PC-3 (cell line): ENCODE data around the gene RBBP4. TPM values are rescaled to one million over a fixed set of nuclear protein-coding genes. Genes with fewer than 3 reads are reported as not detected.

Experiments
- ATAC-seq: fragments of 200-7000 bp; cut with Tn5 transposase; 2 replicates; pipeline ENCODE4 v1.9.1; 2020; ENCODE audit warnings: mild to moderate bottlenecking, moderate library complexity
- BruUV-seq: library from RNA; stranded (reverse); fragments of 400-500 nt; replicated peaks from 2 replicates; lab custom pipeline; 2021; lab: Mats Ljungman, UMichigan
- CTCF ChIA-PET: fragments of 300-600 bp; sonication (Branson Sonifier 250); formaldehyde crosslinking; loops from one replicate; lab custom pipeline; 2022; ENCODE audit warnings: antibody characterized with exemption; lab: Charles Lee
- POLR2A ChIA-PET: fragments of 300-600 bp; sonication (Branson Sonifier 250); formaldehyde crosslinking; loops from one replicate; lab custom pipeline; 2022; ENCODE audit warnings: antibody characterized with exemption; ENCODE audit not compliant: unreplicated experiment; lab: Charles Lee
- DNase-seq: peaks from one replicate; pipeline ENCODE4 v3.0.0-alpha.2; 2015
- H2AFZ ChIP-seq: fragments of 300-600 bp; sonication (generic); 2 replicates; pipeline ENCODE4 v1.6.0; 2016; ENCODE audit warnings: antibody characterized with exemption, low read length
- H3F3A ChIP-seq: fragments of 300-600 bp; sonication (generic); one replicate; pipeline ENCODE4 v1.6.0; 2017; ENCODE audit warnings: antibody characterized with exemption, low read length, control low read depth, mild to moderate bottlenecking; ENCODE audit not compliant: unreplicated experiment
- H3K27ac ChIP-seq: fragments of 300-600 bp; sonication (generic); 2 replicates; pipeline ENCODE4 v1.5.1; 2016; ENCODE audit warnings: mild to moderate bottlenecking, low read length
- H3K27me3 ChIP-seq: fragments of 300-600 bp; sonication (generic); 2 replicates; pipeline ENCODE4 v1.6.1; 2016; ENCODE audit warnings: low read length, mixed read lengths
- H3K36me3 ChIP-seq: fragments of 300-600 bp; sonication (generic); 2 replicates; pipeline ENCODE4 v1.6.1; 2016; ENCODE audit warnings: low read depth, mixed run types, low read length, mixed read lengths
- H3K4me1 ChIP-seq: fragments of 300-600 bp; sonication (generic); 2 replicates; pipeline ENCODE4 v1.5.1; 2016; ENCODE audit warnings: low read length; ENCODE audit not compliant: insufficient read depth
- H3K4me2 ChIP-seq: fragments of 300-600 bp; sonication (generic); 2 replicates; pipeline ENCODE4 v1.6.0; 2016; ENCODE audit warnings: low read length
- H3K4me3 ChIP-seq: fragments of 300-600 bp; sonication (generic); 2 replicates; pipeline ENCODE4 v1.5.1; 2016; ENCODE audit warnings: mild to moderate bottlenecking, low read length, mixed read lengths
- H3K79me2 ChIP-seq: fragments of 300-600 bp; sonication (generic); 2 replicates; pipeline ENCODE4 v1.6.1; 2017; ENCODE audit warnings: low read length, mixed read lengths
- H3K9ac ChIP-seq: fragments of 300-600 bp; sonication (generic); 2 replicates; pipeline ENCODE4 v1.6.0; 2016; ENCODE audit warnings: mild to moderate bottlenecking, low read length
- H3K9me2 ChIP-seq: fragments of 300-600 bp; sonication (generic); replicated peaks from 2 replicates; pipeline ENCODE4 v1.6.1; 2016; ENCODE audit warnings: mixed run types, low read length, mixed read lengths
- H3K9me3 ChIP-seq: fragments of 300-600 bp; sonication (generic); 2 replicates; pipeline ENCODE4 v1.6.1; 2016; ENCODE audit warnings: low read length, mixed read lengths
- H4K20me1 ChIP-seq: fragments of 300-600 bp; sonication (generic); 2 replicates; pipeline ENCODE4 v1.6.1; 2016; ENCODE audit warnings: low read length, mixed read lengths
- EZH2 ChIP-seq: fragments of 300-600 bp; sonication (generic); IDR thresholded peaks from one replicate; pipeline ENCODE4 v1.6.1; 2017; ENCODE audit warnings: antibody characterized with exemption, mild to moderate bottlenecking, low read length; ENCODE audit not compliant: unreplicated experiment
- EZH2phosphoT487 ChIP-seq: fragments of 300-600 bp; sonication (generic); IDR thresholded peaks from 2 replicates; pipeline ENCODE4 v1.6.1; 2018; ENCODE audit warnings: mild to moderate bottlenecking, antibody characterized with exemption, low read length, borderline replicate concordance
- intact Hi-C: fragments of 100-400 bp; cut with micrococcal nuclease; formaldehyde crosslinking; loops from 2 replicates; pipeline ENCODE4 v1.9.0; 2023
- total RNA-seq: library from RNA; depleted of rRNA; stranded (reverse); fragments of >200 nt; gene quantifications from 2 replicates; pipeline ENCODE4 v1.2.3, GENCODE V29; 2014
- TF ChIP-seq, protein P1 (sequence below): fragments of 300-600 bp; sonication (generic); conservative IDR thresholded peaks from 2 replicates; pipeline ENCODE4 v1.5.1; 2017; ENCODE audit warnings: antibody characterized with exemption, low read depth, mild to moderate bottlenecking, low read length

Gene RBBP4
- total RNA-seq, 1 experiment from 2014 or later = 201 TPM

DNA sequence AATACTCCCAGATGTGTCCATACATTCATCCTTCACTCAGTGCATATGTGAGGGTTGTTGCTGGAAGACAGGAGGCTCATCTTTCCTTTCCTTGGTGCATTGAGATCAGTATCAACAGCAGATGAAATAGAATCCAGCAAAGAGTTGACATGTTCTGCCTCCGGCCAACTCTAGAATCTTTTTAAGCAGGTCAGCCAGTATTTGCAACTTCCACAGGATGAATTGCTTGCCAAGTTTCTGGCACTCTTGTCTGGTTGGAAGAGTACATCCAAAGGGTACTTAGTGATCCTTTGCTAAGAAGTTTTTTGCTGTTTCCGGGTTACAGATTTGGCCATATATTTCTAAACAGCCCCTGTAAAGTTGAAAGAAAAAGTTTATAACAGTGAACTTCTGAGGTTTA lies 30.5 kb downstream of the RBBP4 start:
- H3K9me2 ChIP-seq = no peaks in the 10 kb centered on the region
- BruUV-seq = no TSS peak
- H3K27me3 ChIP-seq = no peaks in the 10 kb centered on the region
- H3K36me3 ChIP-seq = peaks cover 68% of the 10 kb centered on the region
- DNase-seq = no peak
- H3K27ac ChIP-seq = no peak overlapping the region
- no peaks in the 10 kb centered on the region for H3K4me1 ChIP-seq
- no peak overlapping the region for H3K4me3 ChIP-seq
- peaks cover 8% of the 10 kb centered on the region for H3F3A ChIP-seq
- no peak overlapping the region for H2AFZ ChIP-seq
- H3K4me2 ChIP-seq = no peak overlapping the region
- intact Hi-C loops = no loop called here
- H3K79me2 ChIP-seq = no peaks in the 10 kb centered on the region
- no peaks in the 10 kb centered on the region for H4K20me1 ChIP-seq
- ATAC-seq = no peak
- TF ChIP-seq, protein P1, sequence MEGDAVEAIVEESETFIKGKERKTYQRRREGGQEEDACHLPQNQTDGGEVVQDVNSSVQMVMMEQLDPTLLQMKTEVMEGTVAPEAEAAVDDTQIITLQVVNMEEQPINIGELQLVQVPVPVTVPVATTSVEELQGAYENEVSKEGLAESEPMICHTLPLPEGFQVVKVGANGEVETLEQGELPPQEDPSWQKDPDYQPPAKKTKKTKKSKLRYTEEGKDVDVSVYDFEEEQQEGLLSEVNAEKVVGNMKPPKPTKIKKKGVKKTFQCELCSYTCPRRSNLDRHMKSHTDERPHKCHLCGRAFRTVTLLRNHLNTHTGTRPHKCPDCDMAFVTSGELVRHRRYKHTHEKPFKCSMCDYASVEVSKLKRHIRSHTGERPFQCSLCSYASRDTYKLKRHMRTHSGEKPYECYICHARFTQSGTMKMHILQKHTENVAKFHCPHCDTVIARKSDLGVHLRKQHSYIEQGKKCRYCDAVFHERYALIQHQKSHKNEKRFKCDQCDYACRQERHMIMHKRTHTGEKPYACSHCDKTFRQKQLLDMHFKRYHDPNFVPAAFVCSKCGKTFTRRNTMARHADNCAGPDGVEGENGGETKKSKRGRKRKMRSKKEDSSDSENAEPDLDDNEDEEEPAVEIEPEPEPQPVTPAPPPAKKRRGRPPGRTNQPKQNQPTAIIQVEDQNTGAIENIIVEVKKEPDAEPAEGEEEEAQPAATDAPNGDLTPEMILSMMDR = no peak
- TF ChIP-seq EZH2phosphoT487 (no peak), EZH2 (no peak)
- CTCF ChIA-PET = no interaction called here
- POLR2A ChIA-PET = no interaction called here
- H3K9me3 ChIP-seq = no peaks in the 10 kb centered on the region
- H3K9ac ChIP-seq = no peak overlapping the region

GRCh38 chr1:32681999-32682398 lies 31.0 kb downstream of the RBBP4 start:
- Histone ChIP-seq H3K36me3 (peaks cover 67% of the 10 kb centered on the region), H3K9ac (no peak overlapping the region)

GRCh38 chr1:32683397-32683796 lies 32.4 kb downstream of the RBBP4 start:
- intact Hi-C loops = no loop called here
- ChIA-PET POLR2A (no interaction called here), CTCF (no interaction called here)
- ATAC-seq = no peak
- Histone ChIP-seq H3K9ac (no peak overlapping the region), H3K4me1 (no peaks in the 10 kb centered on the region), H3K27ac (no peak overlapping the region), H3F3A (peaks cover 6% of the 10 kb centered on the region), H3K9me3 (no peaks in the 10 kb centered on the region), H4K20me1 (no peaks in the 10 kb centered on the region), H3K36me3 (peaks cover 56% of the 10 kb centered on the region), H3K9me2 (no peaks in the 10 kb centered on the region), H3K4me2 (no peak overlapping the region), H3K4me3 (no peak overlapping the region), H3K79me2 (no peaks in the 10 kb centered on the region), H2AFZ (no peak overlapping the region), H3K27me3 (no peaks in the 10 kb centered on the region)
- DNase-seq = no peak
- BruUV-seq = no TSS peak
- TF ChIP-seq EZH2 = no peak
- TF ChIP-seq, protein P1 = no peak
- TF ChIP-seq EZH2phosphoT487 = no peak

More at GRCh38 chr1:32681999-32682398, 31.0 kb downstream of the RBBP4 start:
- no peaks in the 10 kb centered on the region for H3K27me3 ChIP-seq
- no peaks in the 10 kb centered on the region for H3K4me1 ChIP-seq
- ChIA-PET CTCF (no interaction called here), POLR2A (no interaction called here)
- no peak overlapping the region for H3K27ac ChIP-seq
- H3K79me2 ChIP-seq = no peaks in the 10 kb centered on the region
- no peak overlapping the region for H3K4me2 ChIP-seq
- no peaks in the 10 kb centered on the region for H4K20me1 ChIP-seq
- DNase-seq (no peak), ATAC-seq (no peak)
- no peak overlapping the region for H2AFZ ChIP-seq
- TF ChIP-seq EZH2 = no peak
- TF ChIP-seq EZH2phosphoT487 = no peak
- TF ChIP-seq, protein P1 = no peak
- intact Hi-C loops = no loop called here
- no peak overlapping the region for H3K4me3 ChIP-seq
- no peaks in the 10 kb centered on the region for H3K9me2 ChIP-seq
- peaks cover 8% of the 10 kb centered on the region for H3F3A ChIP-seq
- no TSS peak for BruUV-seq
- H3K9me3 ChIP-seq = no peaks in the 10 kb centered on the region
